CD4-positive, alpha-beta T cell treated with Interleukin-2 at 100 ng/mL for 4 hours (primary cell): Measurements from ENCODE around the gene TIMMDC1.

Experiments
- DNase-seq: peaks from one replicate; pipeline ENCODE4 v3.0.0-alpha.2; 2020; ENCODE audit warnings: low spot score

Gene TIMMDC1

GRCh38 chr3:119498186-119499011 lies at the start of gene TIMMDC1:
TSS of gene TIMMDC1 (plus strand) at chr3:119498547. CDS start at chr3:119498734, 187 bp downstream.
- DNase-seq, result peak; percentile 97

DNA sequence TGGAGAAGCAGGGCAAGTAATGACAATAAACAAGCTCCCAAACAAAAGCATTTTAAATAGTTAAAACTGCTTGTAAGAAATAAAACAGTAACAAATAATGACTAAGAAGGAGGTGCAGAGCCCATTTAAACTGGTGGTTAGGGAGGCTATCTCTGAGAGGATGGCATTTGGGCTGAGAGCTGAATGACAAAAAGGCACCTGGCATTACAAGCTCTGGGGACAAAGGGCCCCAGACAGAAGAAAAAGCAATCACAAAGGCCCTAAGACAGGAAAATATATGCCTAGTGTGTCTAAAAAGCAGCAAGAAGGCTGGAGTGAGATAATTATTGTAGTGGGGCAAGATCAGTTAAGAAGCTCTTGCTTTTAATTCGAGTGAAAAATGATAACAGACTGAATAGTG lies 44.5 kb upstream of the TIMMDC1 start:
- DNase-seq, result no peak

DNA sequence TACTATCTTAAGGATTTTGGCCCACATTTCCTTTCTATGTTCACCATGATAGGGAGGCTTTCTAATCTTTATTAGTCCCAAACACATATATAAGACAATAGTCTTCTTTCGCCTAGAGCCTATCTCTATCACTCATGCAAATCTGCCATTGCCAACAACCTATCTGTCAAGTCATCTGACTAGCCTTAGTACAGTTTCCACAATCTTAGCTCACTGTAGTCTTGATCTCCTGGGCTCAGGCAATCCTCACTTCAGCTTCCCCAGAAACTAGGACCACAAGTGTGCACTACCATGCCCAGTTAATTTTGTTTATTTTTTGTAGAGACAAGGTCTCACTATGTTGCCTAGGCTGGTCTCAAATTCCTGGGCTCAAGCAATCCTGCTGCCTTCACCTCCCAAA lies 41.9 kb upstream of the TIMMDC1 start:
- no peak for DNase-seq

GRCh38 chr3:119457246-119457645 lies 41.1 kb upstream of the TIMMDC1 start:
- DNase-seq, result no peak

DNA sequence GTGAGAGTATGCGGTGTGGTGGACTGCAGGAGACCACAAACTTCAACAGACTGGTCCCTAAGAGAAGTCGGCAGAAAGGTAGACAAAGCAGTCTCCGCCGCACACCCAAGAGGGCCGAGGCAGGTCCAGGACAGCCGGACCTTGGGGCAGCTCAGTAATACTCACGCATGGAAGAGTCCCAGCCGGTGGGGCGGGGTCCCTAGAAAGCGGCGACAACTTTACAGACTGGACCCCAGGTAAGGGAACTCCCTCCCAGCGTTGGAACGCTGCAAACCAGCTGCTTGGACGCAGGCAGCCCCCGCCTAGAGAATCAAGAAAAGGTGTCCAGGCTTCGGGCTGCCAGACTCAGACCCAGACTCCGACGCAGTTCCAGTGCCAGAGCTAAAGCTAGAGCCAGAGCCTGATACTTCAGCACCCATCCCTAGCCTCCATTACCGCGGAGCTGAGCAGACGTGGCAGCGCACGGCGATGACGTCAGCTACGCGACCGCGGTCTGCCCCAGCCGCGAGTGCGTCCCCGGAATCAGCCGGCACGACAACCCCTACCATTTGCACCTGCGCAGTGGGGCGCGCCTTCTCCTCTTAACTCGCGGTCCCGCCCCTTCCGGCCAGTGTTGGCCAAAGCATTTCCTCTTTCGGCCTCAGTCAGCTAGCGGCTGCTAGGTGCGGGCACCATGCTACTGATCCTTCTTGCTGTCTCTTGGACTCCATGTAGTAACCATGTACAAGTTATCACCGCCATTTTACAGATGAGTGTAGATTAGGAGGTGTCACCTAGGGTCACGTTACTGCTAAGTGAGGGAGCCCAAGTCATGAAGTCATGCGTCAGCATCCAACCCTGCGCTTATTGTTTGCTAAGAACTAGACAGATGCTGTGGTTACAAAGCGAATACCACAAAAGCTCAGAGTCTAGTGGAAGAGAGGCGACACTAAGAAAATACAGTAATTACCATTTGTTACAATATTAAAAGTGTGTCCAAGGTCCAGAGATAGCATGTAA lies 34.9 kb upstream of the TIMMDC1 start, which contains the start of gene TMEM39A:
Gene TMEM39A, minus strand, starts transcription at position 445 of the 999 bp plus-strand sequence. CDS start 1,541 bp downstream, outside the sequence.
- peak; percentile 97 for DNase-seq

- no peak for DNase-seq
Observed at GRCh38 chr3:119468041-119468440, 30.3 kb upstream of the TIMMDC1 start.

GRCh38 chr3:119469418-119470189 lies 28.7 kb upstream of the TIMMDC1 start:
- no peak for DNase-seq

DNA sequence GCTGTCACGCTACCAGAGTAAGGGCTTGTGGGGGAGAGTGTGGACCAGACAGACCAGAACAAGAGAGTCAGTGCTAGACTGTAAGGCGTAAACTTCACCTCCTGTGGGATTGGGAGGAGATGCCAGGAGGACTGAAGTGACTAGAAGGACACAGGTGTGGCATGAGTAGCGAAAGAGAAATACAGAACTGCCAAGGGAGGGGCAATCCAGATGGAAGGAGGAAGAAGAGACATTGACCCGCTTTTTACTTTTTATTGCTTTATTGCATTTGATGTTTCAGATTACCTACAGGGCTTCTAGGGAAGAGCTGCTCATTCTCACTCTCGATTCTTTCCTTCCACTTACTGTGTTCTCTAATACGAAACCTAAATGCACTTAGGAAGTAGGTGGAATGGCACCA lies 27.5 kb upstream of the TIMMDC1 start:
- DNase-seq, result no peak

DNA sequence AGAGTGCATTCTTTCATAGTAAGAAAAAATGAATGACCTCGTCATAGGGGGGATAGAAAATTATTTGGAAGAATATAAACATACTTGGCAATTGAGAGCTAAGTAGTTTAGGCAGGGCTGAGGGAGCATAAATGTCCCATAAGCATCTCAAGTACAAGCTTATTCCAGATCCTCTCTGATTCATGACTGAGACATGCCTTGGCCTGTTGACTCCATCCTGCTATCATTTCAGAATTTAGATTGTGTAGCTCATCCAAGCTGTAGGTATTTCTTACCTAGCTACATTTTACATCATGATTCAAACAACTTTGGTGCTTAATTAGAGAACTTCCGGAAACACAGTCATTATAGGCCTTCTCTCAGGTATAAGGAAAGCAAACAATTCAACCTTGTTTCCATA lies 17.3 kb upstream of the TIMMDC1 start:
- no peak for DNase-seq

DNA sequence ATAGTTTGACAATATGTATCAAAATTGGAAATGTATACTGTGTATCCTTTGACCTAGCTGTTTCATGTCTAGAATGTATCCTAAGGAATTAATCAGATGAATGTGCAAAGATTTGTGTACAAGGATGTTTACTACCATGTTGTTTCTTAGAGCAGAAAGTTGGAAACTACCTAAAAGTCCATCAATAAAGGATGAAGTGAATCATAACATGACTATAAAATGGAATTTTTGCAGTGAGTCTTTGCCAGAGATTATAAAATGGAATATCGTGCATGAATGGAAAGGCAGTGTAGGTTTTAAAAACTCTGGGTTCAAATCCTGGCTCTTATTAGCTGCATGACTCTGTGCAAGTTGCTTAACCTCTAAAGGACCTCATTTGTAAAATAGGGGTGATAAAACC lies 15.2 kb upstream of the TIMMDC1 start:
- no peak for DNase-seq

GRCh38 chr3:119485563-119485962 lies 12.8 kb upstream of the TIMMDC1 start:
- DNase-seq, result no peak

DNA sequence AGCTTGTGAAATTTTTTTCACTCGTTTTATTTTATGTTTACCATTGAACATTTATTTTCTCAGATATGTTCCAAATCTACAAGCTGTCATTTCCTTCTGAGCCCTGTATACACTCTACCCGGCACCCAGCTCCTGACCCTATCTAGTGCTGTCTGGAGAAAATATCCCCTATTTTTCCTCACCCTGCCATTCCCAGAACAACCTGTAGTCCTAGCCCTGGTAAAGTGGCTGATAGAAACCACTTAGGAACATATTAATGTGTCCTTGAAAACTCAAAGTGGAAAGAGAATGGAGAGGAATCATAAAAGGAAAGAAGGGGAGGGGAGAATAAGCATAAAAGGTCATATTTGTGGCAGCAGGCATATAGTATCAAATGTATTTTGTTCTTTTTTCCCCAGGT lies 8.2 kb upstream of the TIMMDC1 start:
- DNase-seq, result no peak

GRCh38 chr3:119492128-119492527 lies 6.2 kb upstream of the TIMMDC1 start:
- DNase-seq, result no peak

DNA sequence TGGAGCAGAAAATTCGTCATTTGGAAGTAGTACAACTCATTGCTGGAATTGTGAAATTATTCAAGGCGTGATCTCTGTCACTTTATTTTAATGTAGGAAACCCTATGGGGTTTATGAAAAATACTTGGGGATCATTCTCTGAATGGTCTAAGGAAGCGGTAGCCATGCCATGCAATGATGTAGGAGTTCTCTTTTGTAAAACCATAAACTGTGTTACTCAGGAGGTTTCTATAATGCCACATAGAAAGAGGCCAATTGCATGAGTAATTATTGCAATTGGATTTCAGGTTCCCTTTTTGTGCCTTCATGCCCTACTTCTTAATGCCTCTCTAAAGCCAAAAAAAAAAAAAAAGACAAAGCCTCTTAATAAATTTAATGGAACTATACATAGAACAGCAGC lies 5.5 kb upstream of the TIMMDC1 start:
- DNase-seq, result no peak

DNA sequence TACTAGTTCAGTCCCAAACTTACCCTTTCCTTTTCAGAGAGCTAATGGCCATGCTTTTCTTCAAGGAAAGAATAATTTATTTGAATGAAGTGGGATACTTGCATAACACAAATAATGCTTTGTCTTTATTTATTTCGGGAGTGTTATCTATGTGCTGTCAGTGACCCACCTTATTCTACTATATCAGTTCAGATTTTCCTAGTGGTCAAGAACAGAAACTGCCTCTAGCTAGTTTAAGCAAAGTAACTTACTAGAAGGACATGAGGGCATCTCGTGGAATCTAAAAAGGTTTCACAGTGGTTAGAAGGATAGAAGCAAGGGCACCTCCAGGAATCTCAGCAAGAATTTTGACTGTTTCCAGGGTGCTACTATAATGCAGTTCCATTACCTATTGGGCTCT lies 3.8 kb upstream of the TIMMDC1 start:
- no peak for DNase-seq

GRCh38 chr3:119497820-119498185 lies 544 bp upstream of the TIMMDC1 start:
- no peak for DNase-seq

GRCh38 chr3:119500265-119500664 lies 1.9 kb downstream of the TIMMDC1 start:
- no peak for DNase-seq

GRCh38 chr3:119500901-119501300 lies 2.6 kb downstream of the TIMMDC1 start:
- DNase-seq, result no peak

GRCh38 chr3:119506631-119507030 lies 8.3 kb downstream of the TIMMDC1 start:
- no peak for DNase-seq

DNA sequence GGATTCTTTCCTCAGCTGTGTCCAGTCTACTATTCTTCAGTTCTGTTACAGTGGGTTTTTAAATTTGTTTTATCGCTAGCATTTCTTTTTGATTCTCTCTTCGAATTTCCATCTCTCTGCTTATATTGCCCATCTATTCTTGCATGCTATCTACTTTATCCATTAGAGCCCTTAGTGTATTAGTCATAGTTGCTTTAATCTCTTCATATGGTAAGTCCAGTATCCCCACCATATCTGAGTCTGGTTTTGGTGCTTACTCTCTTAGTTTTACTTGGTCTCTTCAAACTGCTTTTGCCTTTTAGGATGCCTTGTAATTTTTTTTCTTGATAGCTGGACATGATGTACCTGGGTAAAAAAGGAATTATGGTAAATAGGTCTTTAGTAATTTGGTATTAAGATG lies 9.1 kb downstream of the TIMMDC1 start:
- DNase-seq, result no peak

- no peak for DNase-seq
Observed at GRCh38 chr3:119508172-119508845, 10.0 kb downstream of the TIMMDC1 start.
